Epithelial cell of esophagus (primary cell): ENCODE measurements around the gene DNAJC16.
"Not testable (repeated sequence)": the region's sequence is repeated elsewhere in the genome, so short reads cannot be mapped to it uniquely, and the experiment has no call there.

Experiments
- DNase-seq: peaks from one replicate; pipeline ENCODE4 v3.0.0; 2010; ENCODE audit warnings: low read depth
- H3K4me3 ChIP-seq: 2 replicates; pipeline ENCODE4 v1.5.1; 2011; ENCODE audit warnings: mild to moderate bottlenecking, low read length, control low read depth
- TF ChIP-seq, protein P1 (sequence below): IDR thresholded peaks from 2 replicates; pipeline ENCODE4 v1.5.1; 2011; ENCODE audit warnings: low read depth, mild to moderate bottlenecking, low read length, control low read depth, inconsistent platforms; ENCODE audit not compliant: insufficient read depth; ENCODE audit errors: missing control alignments

The DNAJC16 gene

DNA sequence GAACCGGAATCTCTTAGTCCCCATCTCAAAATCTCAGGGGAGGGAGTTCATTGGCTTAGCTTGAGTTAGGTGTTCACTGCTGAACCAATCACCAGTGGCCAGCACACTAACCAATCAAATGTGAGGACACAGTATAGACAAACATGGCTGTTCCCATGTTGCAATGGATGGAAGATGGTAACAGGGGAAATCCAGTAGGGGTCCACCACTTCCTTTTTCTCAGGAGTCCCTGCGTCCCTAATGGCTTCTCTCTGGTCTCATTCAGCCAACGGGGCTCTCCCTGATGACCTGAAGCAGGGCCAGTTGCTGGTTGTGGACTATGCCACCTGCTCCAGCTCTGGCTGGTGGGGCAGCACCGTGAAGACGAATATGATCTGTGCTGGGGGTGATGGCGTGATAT lies 41.0 kb upstream of the DNAJC16 start:
- H3K4me3 ChIP-seq, result no peak overlapping the region
- DNase-seq, result no peak
- TF ChIP-seq, protein P1, sequence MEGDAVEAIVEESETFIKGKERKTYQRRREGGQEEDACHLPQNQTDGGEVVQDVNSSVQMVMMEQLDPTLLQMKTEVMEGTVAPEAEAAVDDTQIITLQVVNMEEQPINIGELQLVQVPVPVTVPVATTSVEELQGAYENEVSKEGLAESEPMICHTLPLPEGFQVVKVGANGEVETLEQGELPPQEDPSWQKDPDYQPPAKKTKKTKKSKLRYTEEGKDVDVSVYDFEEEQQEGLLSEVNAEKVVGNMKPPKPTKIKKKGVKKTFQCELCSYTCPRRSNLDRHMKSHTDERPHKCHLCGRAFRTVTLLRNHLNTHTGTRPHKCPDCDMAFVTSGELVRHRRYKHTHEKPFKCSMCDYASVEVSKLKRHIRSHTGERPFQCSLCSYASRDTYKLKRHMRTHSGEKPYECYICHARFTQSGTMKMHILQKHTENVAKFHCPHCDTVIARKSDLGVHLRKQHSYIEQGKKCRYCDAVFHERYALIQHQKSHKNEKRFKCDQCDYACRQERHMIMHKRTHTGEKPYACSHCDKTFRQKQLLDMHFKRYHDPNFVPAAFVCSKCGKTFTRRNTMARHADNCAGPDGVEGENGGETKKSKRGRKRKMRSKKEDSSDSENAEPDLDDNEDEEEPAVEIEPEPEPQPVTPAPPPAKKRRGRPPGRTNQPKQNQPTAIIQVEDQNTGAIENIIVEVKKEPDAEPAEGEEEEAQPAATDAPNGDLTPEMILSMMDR, result no peak

DNA sequence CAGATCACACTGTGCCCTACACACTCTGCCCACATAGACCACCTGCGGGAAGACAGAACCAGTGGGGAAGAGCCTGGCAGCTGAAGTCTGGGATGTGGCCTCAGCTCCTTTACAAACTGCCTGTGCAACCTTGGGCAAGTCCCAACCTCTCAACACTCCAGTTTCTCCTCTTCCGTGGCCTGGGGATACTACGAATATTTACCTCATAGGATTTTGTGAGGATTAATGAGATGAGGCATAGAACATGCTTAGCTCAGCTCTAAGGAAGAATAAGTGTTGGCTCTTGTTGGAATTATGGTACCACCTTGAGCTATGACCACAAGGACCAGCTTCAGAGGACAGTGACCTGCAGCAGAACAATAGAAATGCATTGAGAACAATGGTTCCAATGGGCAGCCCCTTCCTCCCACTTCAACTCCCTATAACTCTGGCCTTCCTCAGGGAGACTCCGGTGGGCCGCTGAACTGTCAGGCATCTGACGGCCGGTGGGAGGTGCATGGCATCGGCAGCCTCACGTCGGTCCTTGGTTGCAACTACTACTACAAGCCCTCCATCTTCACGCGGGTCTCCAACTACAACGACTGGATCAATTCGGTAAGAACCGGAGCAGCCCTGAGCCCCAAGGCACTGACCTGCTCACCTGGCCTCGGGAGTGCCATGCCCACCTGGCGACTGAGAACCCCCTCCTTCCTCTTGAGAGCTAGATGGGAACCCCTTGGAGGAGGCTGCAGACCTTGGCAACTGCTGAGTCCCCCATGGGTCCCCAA lies 39.6 kb upstream of the DNAJC16 start:
- DNase-seq, result peak; percentile 66
- H3K4me3 ChIP-seq, result not testable (repeated sequence)

DNA sequence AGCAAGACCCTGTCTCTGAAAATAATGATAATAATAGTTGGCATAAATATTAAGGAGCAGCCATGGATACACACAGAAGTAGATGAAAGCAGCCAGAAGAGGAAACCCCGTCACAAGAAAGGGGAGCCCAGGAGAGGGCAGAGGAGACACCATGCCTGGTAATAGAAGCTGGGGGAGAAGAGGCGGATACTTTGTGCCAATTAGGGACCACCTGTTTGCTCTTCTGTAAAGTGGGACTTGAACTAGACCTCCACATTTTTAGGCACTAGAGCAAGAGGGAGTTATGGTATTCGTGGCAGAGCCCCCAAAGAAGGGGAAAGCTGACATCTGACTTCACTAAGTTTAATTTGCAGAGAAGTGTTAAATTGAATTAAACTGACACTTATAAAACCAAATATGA lies 38.3 kb upstream of the DNAJC16 start:
- TF ChIP-seq, protein P1, result no peak
- H3K4me3 ChIP-seq, result no peak overlapping the region
- DNase-seq, result no peak

DNA sequence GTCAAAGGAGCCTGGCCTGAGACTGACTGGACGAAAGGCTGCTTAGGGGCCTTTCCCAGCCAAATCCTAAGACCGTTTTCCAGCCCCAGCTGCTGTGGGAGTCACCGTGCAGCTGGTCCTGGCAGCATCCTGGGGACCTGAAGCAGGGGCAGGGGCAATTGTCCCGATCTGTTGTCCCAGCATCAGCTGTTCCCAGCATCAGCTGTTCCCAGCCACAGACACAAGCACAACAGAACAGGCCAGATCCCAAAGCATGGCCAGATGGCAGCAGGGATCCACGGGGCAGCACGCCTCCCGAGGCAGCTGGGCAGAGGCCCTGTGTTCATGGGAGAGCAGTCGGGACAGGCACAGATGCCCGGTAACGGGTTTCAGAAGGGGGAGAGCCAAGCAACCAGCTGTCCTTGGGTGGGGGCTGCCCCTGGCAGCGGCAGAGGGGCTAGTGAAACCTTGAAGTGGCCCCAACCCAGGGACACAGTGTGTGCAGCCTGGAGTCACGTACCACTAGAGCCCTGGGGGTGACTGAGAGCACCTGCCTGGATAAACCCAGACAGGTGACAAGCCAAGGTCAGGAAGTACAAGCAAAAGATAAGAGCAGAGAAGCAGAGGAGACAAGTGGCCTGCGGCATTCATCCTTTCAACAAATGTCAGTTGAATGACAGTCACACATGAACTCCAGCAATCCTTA lies 37.5 kb upstream of the DNAJC16 start:
- DNase-seq, result no peak
- TF ChIP-seq, protein P1, result no peak
- H3K4me3 ChIP-seq, result no peak overlapping the region

DNA sequence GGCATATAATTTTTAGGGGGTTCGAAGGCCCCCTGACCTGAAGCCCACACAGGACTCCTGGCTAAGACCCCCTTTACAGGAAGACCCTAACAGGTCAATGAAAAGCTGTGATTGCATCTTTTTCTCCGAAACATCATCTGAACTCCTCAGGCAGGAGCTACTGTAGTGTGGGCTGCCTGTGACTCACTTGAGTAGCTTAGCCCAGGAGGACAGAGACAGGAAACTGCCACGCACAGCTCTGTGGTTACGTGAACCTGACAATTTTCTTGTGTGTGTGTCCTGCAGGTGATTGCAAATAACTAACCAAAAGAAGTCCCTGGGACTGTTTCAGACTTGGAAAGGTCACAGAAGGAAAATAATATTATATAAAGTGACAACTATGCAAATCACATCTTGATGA lies 35.6 kb upstream of the DNAJC16 start:
- not testable (repeated sequence) for H3K4me3 ChIP-seq
- peak; percentile 46 for DNase-seq

DNA sequence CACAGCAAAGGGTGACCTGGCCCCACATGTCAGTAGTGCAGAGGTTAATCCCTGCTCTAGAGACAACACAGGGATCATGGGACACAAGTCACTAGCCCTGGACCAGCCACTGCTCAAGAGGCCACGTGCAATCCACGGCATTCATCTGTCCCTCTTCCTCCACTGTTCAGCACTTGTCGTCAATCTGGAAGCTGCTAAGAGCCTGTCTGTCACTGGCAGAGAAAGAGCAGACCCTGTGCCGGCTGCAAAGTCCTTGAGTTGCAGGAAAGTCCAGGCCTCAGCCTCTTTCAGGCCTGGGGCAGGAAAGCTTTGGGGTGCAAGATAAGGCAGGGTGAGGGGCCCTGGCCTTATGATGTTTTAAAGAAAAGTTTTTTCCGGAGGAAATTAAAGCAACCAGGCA lies 34.1 kb upstream of the DNAJC16 start:
- no peak overlapping the region for H3K4me3 ChIP-seq
- TF ChIP-seq, protein P1, result no peak
- DNase-seq, result no peak

DNA sequence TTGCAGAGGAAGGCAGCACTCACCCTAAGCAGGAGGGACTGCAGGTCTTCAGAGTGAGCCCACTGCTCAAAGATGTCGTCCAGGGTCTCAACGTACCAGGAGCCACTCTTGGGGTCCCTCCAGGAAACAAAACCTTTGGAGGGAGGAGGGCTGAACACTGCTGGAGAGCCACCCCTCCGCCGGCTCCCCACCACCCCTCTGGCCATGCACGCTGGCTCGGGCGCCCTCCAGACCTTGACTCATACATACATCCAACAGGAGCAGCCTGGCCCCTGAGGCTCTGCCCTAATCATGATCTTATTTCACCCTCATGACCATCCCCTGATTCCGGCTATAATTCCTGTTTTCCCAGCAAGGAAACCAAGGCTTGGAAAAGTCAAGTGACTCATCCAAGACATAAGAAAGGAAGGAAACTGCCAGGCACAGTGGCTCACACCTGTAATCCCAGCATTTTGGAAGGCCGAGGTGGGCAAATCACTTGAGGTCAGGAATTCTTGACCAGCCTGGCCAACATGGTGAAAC lies 32.7 kb upstream of the DNAJC16 start:
- DNase-seq, result no peak
- TF ChIP-seq, protein P1, result no peak
- no peak overlapping the region for H3K4me3 ChIP-seq
